Activated CD4-positive, alpha-beta T cell treated with anti-CD3 and anti-CD28 coated beads for 24 hours (primary cell): ENCODE measurements around the gene GALNTL6.

ENCODE experiments used
- DNase-seq, 2 donors: peaks; one replicate each; pipeline ENCODE4 v3.0.0-alpha.2; 2020; ENCODE audit warnings: low read depth in 2 of 2

GALNTL6 gene

GRCh38 chr4:172546782-172547181, 733.6 kb downstream of the GALNTL6 start:
- DNase-seq = no peak

- no peak for DNase-seq
These were observed 734.5 kb downstream of the GALNTL6 start for GRCh38 chr4:172547724-172548123.

- no peak for DNase-seq
These were observed 740.0 kb downstream of the GALNTL6 start for GRCh38 chr4:172553216-172553615.

GRCh38 chr4:172554588-172554987, 741.4 kb downstream of the GALNTL6 start:
- DNase-seq = no peak

- no peak for DNase-seq
These were observed 742.5 kb downstream of the GALNTL6 start for GRCh38 chr4:172555725-172556124.

- no peak for DNase-seq
These were observed 760.7 kb downstream of the GALNTL6 start for GRCh38 chr4:172573899-172574298.

- no peak for DNase-seq
These were observed 765.5 kb downstream of the GALNTL6 start for GRCh38 chr4:172578712-172579111.

GRCh38 chr4:172584816-172585215, 771.6 kb downstream of the GALNTL6 start:
- DNase-seq = no peak

GRCh38 chr4:172596206-172596605, 783.0 kb downstream of the GALNTL6 start:
- DNase-seq = no peak

- no peak for DNase-seq
These were observed 786.4 kb downstream of the GALNTL6 start for GRCh38 chr4:172599554-172599953.

- no peak for DNase-seq
These were observed 788.0 kb downstream of the GALNTL6 start for GRCh38 chr4:172601195-172601594.

GRCh38 chr4:172619218-172619617, 806.0 kb downstream of the GALNTL6 start:
- no peak for DNase-seq

GRCh38 chr4:172619798-172620197, 806.6 kb downstream of the GALNTL6 start:
- DNase-seq = no peak

GRCh38 chr4:172628263-172628662, 815.1 kb downstream of the GALNTL6 start:
- no peak for DNase-seq

- no peak for DNase-seq
These were observed 817.1 kb downstream of the GALNTL6 start for GRCh38 chr4:172630280-172630679.

- no peak for DNase-seq
These were observed 818.6 kb downstream of the GALNTL6 start for GRCh38 chr4:172631832-172632231.

GRCh38 chr4:172648471-172648870, 835.3 kb downstream of the GALNTL6 start:
- DNase-seq = no peak

GRCh38 chr4:172649143-172649542, 835.9 kb downstream of the GALNTL6 start:
- DNase-seq = no peak

GRCh38 chr4:172650758-172651530, 837.7 kb downstream of the GALNTL6 start:
- DNase-seq = no peak

- DNase-seq = no peak
These were observed 838.8 kb downstream of the GALNTL6 start for GRCh38 chr4:172651961-172652360.

- DNase-seq = no peak
These were observed 839.2 kb downstream of the GALNTL6 start for GRCh38 chr4:172652369-172652768.

GRCh38 chr4:172653676-172654075, 840.5 kb downstream of the GALNTL6 start:
- no peak for DNase-seq

- no peak for DNase-seq
These were observed 841.3 kb downstream of the GALNTL6 start for GRCh38 chr4:172654457-172654856.

- DNase-seq = no peak
These were observed 842.9 kb downstream of the GALNTL6 start for GRCh38 chr4:172656055-172656454.
